CD4-positive, alpha-beta T cell treated with Interferon alpha-2 for 1 hour (primary cell): ENCODE data around the gene CACNA1C.

Source experiments
- DNase-seq, 2 donors: peaks; one replicate each; pipeline ENCODE4 v3.0.0-alpha.2; 2020 to 2022

The CACNA1C gene

DNA sequence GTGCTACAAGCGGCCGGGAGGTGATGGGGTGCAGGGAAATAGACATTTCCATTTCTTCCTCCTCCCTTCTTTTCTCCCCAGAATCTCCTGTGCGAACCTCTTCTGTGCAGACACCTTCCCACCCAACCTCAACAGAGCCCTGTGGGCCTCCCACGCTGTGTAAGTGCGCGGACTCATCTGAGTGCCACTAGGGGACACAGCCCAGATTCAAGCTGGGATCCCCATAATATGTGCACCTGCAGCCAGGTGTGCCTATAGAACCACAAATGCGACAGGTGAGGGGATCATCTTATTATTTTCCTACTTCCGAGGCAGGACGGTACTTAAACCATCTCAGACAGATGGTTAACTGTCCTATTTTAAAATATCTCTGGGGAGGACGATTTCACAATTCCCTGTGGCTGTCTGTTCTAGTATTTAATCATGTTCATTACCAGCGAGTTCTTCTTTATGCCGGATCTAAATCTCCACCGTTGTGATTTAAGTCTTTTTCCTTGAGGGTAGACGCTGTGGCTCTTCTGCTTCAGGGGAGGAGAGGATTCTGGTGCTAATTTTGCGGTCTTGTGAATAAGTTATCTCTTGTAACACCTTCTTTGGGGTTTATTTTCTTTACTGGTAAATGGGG lies 17.2 kb upstream of the CACNA1C start:
- no peak for DNase-seq

GRCh38 chr12:2039034-2039433 lies 13.8 kb upstream of the CACNA1C start:
- no peak for DNase-seq

GRCh38 chr12:2043054-2043453 lies 9.7 kb upstream of the CACNA1C start:
- DNase-seq = no peak

GRCh38 chr12:2044165-2044564 lies 8.6 kb upstream of the CACNA1C start:
- DNase-seq = no peak

DNA sequence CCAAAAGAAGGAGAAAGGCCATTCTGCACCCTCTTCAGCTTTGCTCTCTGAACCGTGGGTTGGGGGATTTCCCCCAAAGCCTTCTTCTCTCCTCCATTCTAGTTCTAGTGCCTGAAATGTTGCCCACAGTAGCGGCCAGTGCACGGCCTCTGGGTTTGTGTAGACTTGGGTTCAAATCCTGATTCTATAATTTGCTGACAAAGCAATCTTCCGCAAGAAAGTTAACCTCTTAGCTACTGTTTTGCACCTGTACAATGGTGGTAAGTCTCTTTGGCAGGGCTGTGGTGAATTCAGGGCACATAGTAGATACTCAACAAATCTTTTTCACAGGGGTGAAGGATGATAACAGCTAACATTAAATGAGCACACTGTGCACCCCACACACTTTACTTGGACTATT lies 5.8 kb upstream of the CACNA1C start:
- DNase-seq = no peak

DNA sequence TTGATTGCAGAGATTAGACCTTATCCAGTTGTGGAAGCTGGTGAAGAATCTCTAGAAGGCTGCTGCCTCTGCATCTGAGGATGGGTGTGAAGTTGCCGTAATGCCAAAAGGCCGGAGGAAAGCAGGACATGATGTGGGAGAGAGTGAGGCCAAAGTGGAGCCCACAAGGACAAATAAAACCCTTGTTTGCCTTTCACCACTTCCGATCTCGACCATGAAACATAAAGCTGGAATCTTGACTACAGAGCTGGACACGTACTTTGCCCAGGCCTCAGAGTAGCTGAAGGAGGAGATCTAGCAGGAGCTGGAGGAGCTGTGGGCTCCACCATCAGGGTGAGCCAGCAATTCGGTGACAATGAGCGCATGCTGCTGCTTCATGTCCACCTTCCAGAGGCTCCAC lies 5.0 kb upstream of the CACNA1C start:
- no peak for DNase-seq

- DNase-seq = no peak
These were observed 2.9 kb upstream of the CACNA1C start for GRCh38 chr12:2049604-2050540.

- no peak for DNase-seq
These were observed 826 bp upstream of the CACNA1C start for GRCh38 chr12:2051700-2052621.

- DNase-seq = no peak
These were observed 904 bp downstream of the CACNA1C start for GRCh38 chr12:2053691-2054090.

DNA sequence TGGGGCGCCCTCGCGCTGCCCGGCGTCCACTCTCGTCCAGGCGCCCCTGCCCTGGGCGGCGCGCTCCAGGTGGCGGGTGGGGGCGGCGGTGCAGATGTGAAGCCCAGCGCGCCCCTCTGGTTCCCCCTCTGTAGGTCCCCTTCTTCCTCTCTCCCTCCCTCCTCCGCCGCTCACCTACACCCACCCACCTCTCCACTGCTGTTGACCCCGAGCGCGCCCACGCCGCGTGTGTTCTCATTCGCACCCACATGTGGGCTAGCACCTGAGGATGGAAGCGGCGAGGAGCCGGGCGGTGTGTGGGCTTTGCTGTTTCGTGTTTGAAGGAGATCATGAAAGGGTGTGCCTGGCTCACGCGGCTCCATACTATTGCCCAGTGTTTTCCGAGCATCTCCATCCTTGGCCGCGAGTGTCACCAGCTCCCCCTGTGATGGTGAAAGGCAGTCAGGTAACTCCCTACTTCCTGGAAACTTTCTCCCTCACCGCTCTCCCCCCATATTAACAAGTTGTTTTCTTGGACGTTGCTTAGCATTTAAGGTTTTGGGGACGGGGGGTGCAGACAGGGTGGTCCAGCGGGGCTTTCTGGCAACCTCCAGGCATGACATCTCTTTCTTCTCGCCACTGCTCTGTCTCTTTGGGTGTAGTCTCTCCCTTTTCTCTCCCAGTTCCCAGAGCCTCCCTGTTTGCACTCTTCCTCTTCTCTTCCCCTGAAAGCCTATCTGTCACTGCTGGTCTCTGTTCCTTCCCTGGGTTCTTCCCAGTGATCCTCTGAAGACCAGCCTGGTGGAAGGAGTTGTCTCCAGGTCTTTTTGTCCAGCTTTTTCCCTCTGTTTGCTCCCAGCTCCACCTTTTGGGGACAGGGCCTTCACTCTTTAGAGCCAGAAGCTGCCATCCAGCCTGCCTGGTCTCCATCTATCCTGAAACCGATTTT lies 1.6 kb downstream of the CACNA1C start:
- DNase-seq = no peak

GRCh38 chr12:2057041-2057794 lies 4.4 kb downstream of the CACNA1C start:
- DNase-seq = peak in 1 of 2 donors; percentile 38

DNA sequence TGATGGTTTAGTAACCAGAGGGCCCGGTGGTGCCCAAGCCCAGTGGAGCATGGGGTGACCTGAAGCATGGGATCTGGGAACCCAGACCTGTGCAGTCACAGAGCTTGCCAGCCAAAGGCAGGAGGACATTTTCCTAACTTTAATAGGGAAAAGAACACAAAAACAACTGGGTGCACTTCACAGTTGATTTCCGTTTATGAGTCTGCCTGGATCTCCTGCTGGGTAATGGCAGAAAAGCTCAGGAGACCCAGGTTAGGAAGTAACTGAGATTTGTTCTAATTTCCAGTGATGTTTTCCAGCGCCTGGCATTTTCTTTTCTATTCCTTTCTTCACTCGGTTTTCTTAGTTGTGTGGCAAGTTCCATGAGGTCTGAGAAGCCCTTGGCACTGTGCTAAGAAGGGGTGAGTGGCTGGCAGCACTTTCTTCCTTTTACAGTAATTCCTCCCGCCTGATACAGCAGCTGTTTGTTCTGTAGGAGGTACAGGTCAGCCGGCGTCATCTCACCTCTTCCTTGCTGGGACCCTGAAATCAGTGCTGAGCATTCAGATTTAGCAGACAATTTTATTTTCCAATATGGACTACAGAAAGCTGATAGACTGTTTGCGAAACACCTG lies 5.1 kb downstream of the CACNA1C start:
- DNase-seq = no peak

GRCh38 chr12:2058837-2059236 lies 6.0 kb downstream of the CACNA1C start:
- no peak for DNase-seq

DNA sequence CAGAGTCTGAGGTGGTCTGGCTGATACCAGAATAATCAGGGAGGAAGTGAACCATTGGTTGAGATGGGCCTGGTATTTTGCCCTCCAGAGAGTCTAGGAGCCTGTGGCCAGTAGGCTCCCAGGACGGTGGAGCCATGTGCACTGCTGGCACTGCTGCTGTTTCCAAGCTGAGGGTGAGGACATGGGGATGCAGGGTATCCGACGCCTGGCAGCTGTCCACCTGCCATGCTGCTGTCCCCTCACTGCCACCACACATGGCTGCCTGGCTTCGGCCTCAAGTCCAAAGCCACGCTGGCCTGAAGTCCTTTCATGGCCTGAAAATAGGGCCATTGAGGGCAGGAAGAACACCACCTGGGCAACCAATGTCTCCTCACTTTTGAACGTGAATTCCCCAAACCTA lies 8.6 kb downstream of the CACNA1C start:
- no peak for DNase-seq

GRCh38 chr12:2064071-2064507 lies 11.3 kb downstream of the CACNA1C start:
- DNase-seq = peak in 1 of 2 donors; percentile 42

DNA sequence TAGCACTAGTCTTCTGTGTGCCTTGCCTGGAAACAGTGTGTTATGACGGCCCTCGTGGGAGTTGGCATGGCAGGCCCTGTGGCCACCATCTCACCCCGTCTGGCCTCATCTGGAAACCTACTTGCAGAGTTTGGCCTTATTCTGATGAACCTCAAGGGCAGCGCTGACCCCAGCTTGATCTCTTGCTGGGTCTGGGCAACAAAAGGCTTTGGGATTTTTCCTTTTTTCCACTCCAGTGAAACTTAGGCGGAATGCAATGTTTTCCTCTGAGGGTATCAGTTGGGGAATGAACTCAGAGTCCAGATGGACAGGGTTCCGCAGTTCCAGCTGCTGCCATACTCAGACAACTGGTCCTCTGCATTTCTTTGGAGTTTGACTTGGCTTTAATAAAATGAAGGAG lies 15.9 kb downstream of the CACNA1C start:
- DNase-seq = no peak

DNA sequence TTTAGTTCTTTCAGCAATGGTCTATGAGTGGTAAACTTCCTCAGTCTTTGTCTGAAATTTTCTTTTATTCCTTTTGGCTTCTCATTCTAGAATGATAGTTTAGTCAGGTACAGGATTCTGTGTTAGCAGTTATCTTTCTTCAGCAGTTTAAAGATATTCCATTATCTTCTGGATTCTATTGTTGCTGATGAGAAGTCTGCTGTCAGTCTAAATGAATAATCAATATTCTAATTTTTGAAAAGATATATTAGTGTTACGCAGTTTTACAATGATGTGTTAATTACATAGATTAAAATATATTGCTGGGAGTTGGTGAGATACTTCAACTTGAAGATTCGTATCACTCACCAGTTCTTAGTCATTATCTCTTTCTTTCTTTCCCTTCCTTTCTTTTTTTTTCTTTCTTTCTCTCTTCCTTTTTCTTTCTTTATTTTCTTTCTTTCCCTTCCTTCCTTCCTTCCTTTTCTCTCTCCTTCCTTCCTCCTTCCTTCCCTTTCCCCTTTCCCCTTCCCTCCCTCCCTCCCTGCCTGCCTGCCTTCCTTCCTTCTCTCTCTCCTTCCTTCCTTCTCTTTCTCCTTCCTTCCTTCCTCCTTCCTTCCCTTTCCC lies 17.8 kb downstream of the CACNA1C start:
- no peak for DNase-seq

GRCh38 chr12:2074792-2075191 lies 22.0 kb downstream of the CACNA1C start:
- no peak for DNase-seq

- no peak for DNase-seq
These were observed 22.9 kb downstream of the CACNA1C start for GRCh38 chr12:2075508-2076195.

GRCh38 chr12:2076196-2076570 lies 23.4 kb downstream of the CACNA1C start:
- DNase-seq = no peak
